H1 (cell line): ENCODE data around the gene KANTR. TPM values are rescaled to one million over a fixed set of nuclear protein-coding genes. Genes with fewer than 3 reads are reported as not detected.

ENCODE experiments used
- CTCF ChIA-PET: fragments of 300-600 bp; sonication (Branson Sonifier 250); formaldehyde crosslinking; loops from one replicate; lab custom pipeline; 2021; ENCODE audit not compliant: partially characterized antibody; lab: Charles Lee
- POLR2A ChIA-PET: fragments of 300-600 bp; sonication (Branson Sonifier 250); formaldehyde crosslinking; loops from one replicate; lab custom pipeline; 2021; ENCODE audit warnings: inconsistent platforms; ENCODE audit not compliant: partially characterized antibody; lab: Charles Lee
- DNase-seq, 2 experiments: peaks; one replicate each; pipeline versions ENCODE4 v3.0.0 to v3.0.0-alpha.2; 2010 to 2022; ENCODE audit warnings: low spot score in 2 of 2, low read depth in 1 of 2, mixed read lengths in 1 of 2
- FAIRE-seq: peaks from 2 replicates; lab custom pipeline; 2011; peaks lifted over from hg19 to GRCh38; lab: Jason Lieb, UNC
- H2AFZ ChIP-seq: 2 replicates; pipeline ENCODE4 v1.8.1; 2012; ENCODE audit warnings: low read length, inconsistent platforms
- H2AK5ac ChIP-seq: 2 replicates; pipeline ENCODE4 v1.6.1; 2013; ENCODE audit warnings: low read depth, low read length
- H2BK120ac ChIP-seq: replicated peaks from 2 replicates; pipeline ENCODE3; 2013; ENCODE audit warnings: low read depth, low read length, inconsistent platforms
- H2BK12ac ChIP-seq: 2 replicates; pipeline ENCODE4 v1.6.1; 2013; ENCODE audit warnings: low read depth, low read length
- H2BK15ac ChIP-seq: 2 replicates; pipeline ENCODE4 v1.6.1; 2013; ENCODE audit warnings: low read length
- H2BK20ac ChIP-seq: 2 replicates; pipeline ENCODE4 v1.6.1; 2013; ENCODE audit warnings: low read length
- H2BK5ac ChIP-seq: 2 replicates; pipeline ENCODE4 v1.6.1; 2013; ENCODE audit warnings: low read depth, low read length
- H3K14ac ChIP-seq: 2 replicates; pipeline ENCODE4 v1.6.1; 2013; ENCODE audit warnings: inconsistent platforms; ENCODE audit not compliant: insufficient read length
- H3K18ac ChIP-seq: 2 replicates; pipeline ENCODE4 v1.6.1; 2013; ENCODE audit warnings: low read length; ENCODE audit errors: extremely low read depth
- H3K23ac ChIP-seq: 2 replicates; pipeline ENCODE4 v1.6.1; 2013; ENCODE audit warnings: inconsistent platforms; ENCODE audit not compliant: insufficient read length
- H3K23me2 ChIP-seq: 2 replicates; pipeline ENCODE4 v1.6.1; 2013; ENCODE audit warnings: low read depth, low read length
- H3K27ac ChIP-seq: 2 replicates; pipeline ENCODE4 v1.6.1; 2011; ENCODE audit warnings: low read depth, low read length, inconsistent platforms
- H3K27me3 ChIP-seq, 4 experiments: replicated peaks in 1 of 4; 1 replicate in 1 of 4; 2 replicates in 3 of 4; pipeline versions ENCODE4 v1.6.1 to v1.8.1; 2011 to 2013; ENCODE audit warnings: low read length in 3 of 4, mild to moderate bottlenecking in 3 of 4, inconsistent platforms in 2 of 4, mixed read lengths in 2 of 4, moderate library complexity in 1 of 4; ENCODE audit not compliant: control insufficient read depth in 3 of 4, insufficient read depth in 3 of 4; ENCODE audit errors: extremely low read depth in 1 of 4
- H3K36me3 ChIP-seq, 4 experiments: 2 replicates each; pipeline versions ENCODE4 v1.6.1 to v1.8.1; 2011 to 2013; ENCODE audit warnings: mild to moderate bottlenecking in 4 of 4, low read length in 3 of 4, moderate library complexity in 2 of 4, control low read depth in 1 of 4, inconsistent platforms in 1 of 4; ENCODE audit not compliant: insufficient read depth in 4 of 4, control insufficient read depth in 2 of 4
- H3K4ac ChIP-seq: replicated peaks from 2 replicates; pipeline ENCODE3; 2013; ENCODE audit warnings: low read length, low read depth, mixed read lengths, inconsistent platforms; ENCODE audit not compliant: insufficient read length
- H3K4me1 ChIP-seq, 4 experiments: replicated peaks in 1 of 4; 1 replicate in 1 of 4; 2 replicates in 3 of 4; pipeline versions ENCODE4 v1.6.1 to v1.8.1; 2011 to 2013; ENCODE audit warnings: low read length in 3 of 4, inconsistent platforms in 2 of 4, mixed read lengths in 1 of 4; ENCODE audit not compliant: insufficient read depth in 4 of 4, control insufficient read depth in 3 of 4
- H3K4me2 ChIP-seq, 2 experiments: 2 replicates each; pipeline versions ENCODE4 v1.6.1 to v1.8.1; 2011 to 2013; ENCODE audit warnings: low read depth in 2 of 2, low read length in 2 of 2, control low read depth in 1 of 2, inconsistent platforms in 1 of 2, mild to moderate bottlenecking in 1 of 2; ENCODE audit not compliant: insufficient read depth in 1 of 2
- H3K4me3 ChIP-seq, 4 experiments: fragments of 200-600, 300-600 bp in 1 of 4; sonication (generic), shearing (Covaris generic), sonication (Bioruptor Twin) in 1 of 4; 2 replicates each; pipeline versions ENCODE4 v1.5.1 to v1.8.1; 2011 to 2016; ENCODE audit warnings: low read length in 4 of 4, low read depth in 3 of 4, control low read depth in 2 of 4, inconsistent platforms in 2 of 4, mild to moderate bottlenecking in 2 of 4, mixed read lengths in 1 of 4, moderate library complexity in 1 of 4; ENCODE audit not compliant: insufficient read depth in 2 of 4; ENCODE audit errors: extremely low read depth in 1 of 4
- H3K56ac ChIP-seq: replicated peaks from 2 replicates; pipeline ENCODE3; 2013; ENCODE audit warnings: low read depth, mild to moderate bottlenecking, mixed read lengths, low read length, inconsistent platforms; ENCODE audit not compliant: insufficient read length
- H3K79me1 ChIP-seq: 2 replicates; pipeline ENCODE4 v1.6.1; 2013; ENCODE audit warnings: low read depth, low read length, control low read depth
- H3K79me2 ChIP-seq, 2 experiments: 2 replicates each; pipeline versions ENCODE4 v1.6.1 to v1.8.1; 2012 to 2013; ENCODE audit warnings: low read length in 2 of 2, mild to moderate bottlenecking in 2 of 2, inconsistent platforms in 1 of 2; ENCODE audit not compliant: insufficient read depth in 2 of 2, control insufficient read depth in 1 of 2
- H3K9ac ChIP-seq, 4 experiments: replicated peaks in 1 of 4; 1 replicate in 1 of 4; 2 replicates in 3 of 4; pipeline versions ENCODE4 v1.6.1 to v1.8.1; 2011 to 2013; ENCODE audit warnings: low read depth in 3 of 4, low read length in 3 of 4, control low read depth in 2 of 4, mild to moderate bottlenecking in 2 of 4, moderate library complexity in 2 of 4, inconsistent platforms in 1 of 4; ENCODE audit errors: extremely low read depth in 1 of 4
- H3K9me3 ChIP-seq, 2 experiments: 2 replicates each; pipeline versions ENCODE4 v1.6.1 to v1.8.1; 2012 to 2013; ENCODE audit warnings: mild to moderate bottlenecking in 2 of 2, moderate library complexity in 2 of 2, control low read depth in 1 of 2, inconsistent platforms in 1 of 2, low read depth in 1 of 2, low read length in 1 of 2, mixed read lengths in 1 of 2; ENCODE audit not compliant: insufficient read depth in 2 of 2
- H4K20me1 ChIP-seq, 2 experiments: replicated peaks in 1 of 2; 2 replicates each; pipeline versions ENCODE3 to v1.8.1; 2011 to 2013; ENCODE audit warnings: inconsistent platforms in 2 of 2, low read length in 2 of 2, mild to moderate bottlenecking in 1 of 2; ENCODE audit not compliant: insufficient read depth in 2 of 2, control insufficient read depth in 1 of 2
- H4K5ac ChIP-seq: 2 replicates; pipeline ENCODE4 v1.6.1; 2013; ENCODE audit warnings: low read length, low read depth, mixed read lengths, inconsistent platforms; ENCODE audit not compliant: insufficient read length
- H4K8ac ChIP-seq: 2 replicates; pipeline ENCODE4 v1.8.0; 2013; ENCODE audit warnings: mild to moderate bottlenecking, moderate library complexity, low read length, inconsistent platforms; ENCODE audit not compliant: insufficient read depth; ENCODE audit errors: extremely low read depth
- H4K91ac ChIP-seq: replicated peaks from 2 replicates; pipeline ENCODE3; 2013; ENCODE audit warnings: low read length, mixed read lengths, inconsistent platforms; ENCODE audit not compliant: insufficient read length
- SAP30 ChIP-seq: fragments of 300-600 bp; sonication (generic); IDR thresholded peaks from 2 replicates; pipeline ENCODE4 v1.7.1; 2012; ENCODE audit warnings: low read length, moderate library complexity, mild to moderate bottlenecking, inconsistent platforms; ENCODE audit not compliant: insufficient read depth, insufficient replicate concordance
- SIRT6 ChIP-seq: IDR thresholded peaks from one replicate; pipeline ENCODE4 v1.7.1; 2012; ENCODE audit warnings: low read length, inconsistent platforms
- TAF1 ChIP-seq: IDR thresholded peaks from 2 replicates; pipeline ENCODE4 v1.6.1; 2011; ENCODE audit warnings: mild to moderate bottlenecking, low read depth, low read length
- YY1 ChIP-seq: IDR thresholded peaks from 2 replicates; pipeline ENCODE4 v1.6.1; 2011; ENCODE audit warnings: low read depth, mild to moderate bottlenecking, low read length
- WGBS, 2 experiments: shearing (Covaris generic) in 1 of 2; methylation state at CpG; one replicate each; pipeline versions ENCODE4 v1.1.6 to v1.1.7; 2013 to 2015; ENCODE audit warnings: low lambda C conversion rate in 2 of 2, mixed read lengths in 2 of 2, inconsistent platforms in 1 of 2, low coverage in 1 of 2, missing lambda C conversion rate in 1 of 2; ENCODE audit not compliant: insufficient replicate concordance in 2 of 2, insufficient coverage in 1 of 2, insufficient read length in 1 of 2; ENCODE audit errors: extremely low coverage in 1 of 2, missing lambda C conversion rate in 1 of 2; 5-methylcytosine and 5-hydroxymethylcytosine counted together
- polyA plus RNA-seq, 7 experiments: library from polyadenylated mRNA; depleted of rRNA in 3 of 7; stranded (reverse) in 5 of 7; unstranded in 2 of 7; fragments of >200 nt in 5 of 7; fragments of 200-250 nt in 2 of 7; gene quantifications; 1 replicate in 5 of 7; 2 replicates in 1 of 7; 4 replicates in 1 of 7; pipeline versions ENCODE4 v1.2.1 to v1.2.3, GENCODE V29; 2011 to 2013; ENCODE audit warnings: missing spikeins in 2 of 7, mixed read lengths in 2 of 7
- total RNA-seq: library from RNA; stranded (reverse); fragmentation: NEBNext Ultra II Directional; extraction: Animal tissue kit (Norgen Biotek cat#: 25700); gene quantifications from 2 replicates; pipeline ENCODE4 v1.2.1, GENCODE V29; 2021

Gene KANTR
- total and polyA plus RNA-seq, 2 of the 8 experiments (the other 6 are each of a cell fraction or from before 2014, with no cell fraction given): 7.7 to 9.5 TPM

- Histone ChIP-seq H3K79me2 (no peaks in the 10 kb centered on the region; a peak in 1 of 4 replicates), H3K23me2 (no peaks in the 10 kb centered on the region), H3K27me3 (no peaks in the 10 kb centered on the region), H4K20me1 (no peaks in the 10 kb centered on the region), H3K27ac (no peak overlapping the region), H3K9me3 (no peaks in the 10 kb centered on the region), H2AFZ (no peak overlapping the region), H3K4ac (no peak overlapping the region), H2BK120ac (no peak overlapping the region), H4K91ac (no peak overlapping the region), H4K5ac (no peak overlapping the region), H3K18ac (no peak overlapping the region), H3K23ac (no peak overlapping the region), H3K79me1 (no peaks in the 10 kb centered on the region), H2BK5ac (no peak overlapping the region), H3K4me2 (no peak overlapping the region), H3K4me1 (no peaks in the 10 kb centered on the region), H2BK15ac (no peak overlapping the region), H3K4me3 (no peak overlapping the region), H2AK5ac (no peak overlapping the region), H3K56ac (no peak overlapping the region), H2BK12ac (no peak overlapping the region), H4K8ac (no peak overlapping the region), H2BK20ac (no peak overlapping the region), H3K36me3 (peaks cover 0 to 2% (median 0%) of the 10 kb centered on the region in 4 experiments; a peak in 1 of 8 replicates), H3K9ac (no peak overlapping the region), H3K14ac (no peak overlapping the region)
- WGBS, 2 experiments: 100% methylated on average over 2 of the region's 3 CpGs; no CpG with 5 or more reads in 1 of the 2 experiments
- TF ChIP-seq SAP30: no peak
- TF ChIP-seq YY1: no peak
- TF ChIP-seq TAF1: no peak
- no peak for TF ChIP-seq SIRT6
- FAIRE-seq: no peak
- no peak for DNase-seq
- ChIA-PET CTCF (interaction anchor here (1.1 kb wide), 1 partner anchor 40 kb away, joined by 4 read pairs; no protein-coding TSS in a partner anchor), POLR2A (no interaction called here)
Observed at GRCh38 chrX:53128097-53128749, 34.3 kb downstream of the KANTR start.
